Stimulated activated memory B cell treated with anti-CD40 and anti-IgM and Interleukin-4, amounts not matched to agents 10 μg/mL and 1 μg/mL and 100 μg/mL, for 72 hours (primary cell): Measurements from ENCODE around the gene WNT10A.

ENCODE experiments used
- ATAC-seq: fragments of 150-1000 bp; cut with Tn5 transposase; 2 replicates; pipeline ENCODE4 v1.10.0; 2021
- H3K27ac Mint-ChIP-seq: one replicate; pipeline ENCODE4 v1.8.0; 2022; ENCODE audit warnings: mild to moderate bottlenecking, mixed read lengths
- H3K27me3 Mint-ChIP-seq: one replicate; pipeline ENCODE4 v1.8.0; 2022; ENCODE audit warnings: mixed read lengths
- H3K36me3 Mint-ChIP-seq: one replicate; pipeline ENCODE4 v1.8.0; 2022; ENCODE audit warnings: mixed read lengths
- H3K4me1 Mint-ChIP-seq: one replicate; pipeline ENCODE4 v1.8.0; 2022; ENCODE audit warnings: mixed read lengths
- H3K4me3 Mint-ChIP-seq: one replicate; pipeline ENCODE4 v1.8.0; 2022; ENCODE audit warnings: mild to moderate bottlenecking, moderate library complexity, mixed read lengths
- H3K9me3 Mint-ChIP-seq: one replicate; pipeline ENCODE4 v1.8.0; 2022; ENCODE audit warnings: mixed read lengths

The WNT10A gene

DNA sequence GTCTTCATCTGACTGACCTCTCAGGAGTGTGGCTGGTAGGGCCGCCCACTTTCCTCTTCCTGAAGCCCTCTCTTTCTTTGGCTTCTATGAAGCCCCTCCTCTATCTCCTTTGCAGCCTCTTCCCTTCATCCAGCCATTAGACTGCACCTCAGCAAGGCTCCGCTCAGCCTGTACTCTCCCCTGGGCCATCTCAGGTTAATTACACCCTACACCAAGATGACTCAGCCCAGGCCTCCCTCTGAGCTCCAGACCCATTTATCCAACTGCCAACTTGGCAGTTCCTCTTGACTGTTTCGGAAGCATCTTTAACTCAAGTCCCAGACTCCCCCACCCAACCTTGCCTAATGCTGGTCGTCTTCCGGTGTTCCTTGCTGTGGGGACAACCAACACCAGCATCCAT, 26.9 kb upstream of the WNT10A start:
- no peaks in the 10 kb centered on the region for H3K9me3 Mint-ChIP-seq
- no peak overlapping the region for H3K4me3 Mint-ChIP-seq
- no peak for ATAC-seq
- H3K4me1 Mint-ChIP-seq = peaks cover 10% of the 10 kb centered on the region
- no peaks in the 10 kb centered on the region for H3K36me3 Mint-ChIP-seq
- no peak overlapping the region for H3K27ac Mint-ChIP-seq
- H3K27me3 Mint-ChIP-seq = peaks cover 73% of the 10 kb centered on the region

DNA sequence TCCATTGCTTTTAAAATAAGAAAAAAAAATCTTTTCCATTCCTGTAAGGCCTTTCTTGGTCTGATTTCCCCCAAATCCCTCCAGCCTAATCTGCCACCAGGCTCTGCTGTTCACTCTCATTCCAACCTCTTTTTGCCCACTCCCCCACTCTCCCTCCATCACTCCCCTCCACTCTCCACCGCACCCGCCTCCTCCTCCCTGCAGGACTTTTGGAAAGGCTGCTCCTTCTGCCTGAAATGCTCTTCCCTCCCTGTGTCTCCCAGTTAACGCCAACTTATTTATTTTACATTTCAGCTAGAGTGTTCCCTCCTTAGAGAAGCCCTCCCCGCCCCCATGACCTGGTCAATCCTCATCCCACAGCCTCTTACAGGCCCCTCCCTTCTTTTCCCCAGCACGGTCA, 25.8 kb upstream of the WNT10A start:
- H3K9me3 Mint-ChIP-seq = no peaks in the 10 kb centered on the region
- no peak overlapping the region for H3K4me3 Mint-ChIP-seq
- peaks cover 84% of the 10 kb centered on the region for H3K27me3 Mint-ChIP-seq
- no peak for ATAC-seq
- no peak overlapping the region for H3K27ac Mint-ChIP-seq
- H3K4me1 Mint-ChIP-seq = peaks cover 14% of the 10 kb centered on the region
- no peaks in the 10 kb centered on the region for H3K36me3 Mint-ChIP-seq

DNA sequence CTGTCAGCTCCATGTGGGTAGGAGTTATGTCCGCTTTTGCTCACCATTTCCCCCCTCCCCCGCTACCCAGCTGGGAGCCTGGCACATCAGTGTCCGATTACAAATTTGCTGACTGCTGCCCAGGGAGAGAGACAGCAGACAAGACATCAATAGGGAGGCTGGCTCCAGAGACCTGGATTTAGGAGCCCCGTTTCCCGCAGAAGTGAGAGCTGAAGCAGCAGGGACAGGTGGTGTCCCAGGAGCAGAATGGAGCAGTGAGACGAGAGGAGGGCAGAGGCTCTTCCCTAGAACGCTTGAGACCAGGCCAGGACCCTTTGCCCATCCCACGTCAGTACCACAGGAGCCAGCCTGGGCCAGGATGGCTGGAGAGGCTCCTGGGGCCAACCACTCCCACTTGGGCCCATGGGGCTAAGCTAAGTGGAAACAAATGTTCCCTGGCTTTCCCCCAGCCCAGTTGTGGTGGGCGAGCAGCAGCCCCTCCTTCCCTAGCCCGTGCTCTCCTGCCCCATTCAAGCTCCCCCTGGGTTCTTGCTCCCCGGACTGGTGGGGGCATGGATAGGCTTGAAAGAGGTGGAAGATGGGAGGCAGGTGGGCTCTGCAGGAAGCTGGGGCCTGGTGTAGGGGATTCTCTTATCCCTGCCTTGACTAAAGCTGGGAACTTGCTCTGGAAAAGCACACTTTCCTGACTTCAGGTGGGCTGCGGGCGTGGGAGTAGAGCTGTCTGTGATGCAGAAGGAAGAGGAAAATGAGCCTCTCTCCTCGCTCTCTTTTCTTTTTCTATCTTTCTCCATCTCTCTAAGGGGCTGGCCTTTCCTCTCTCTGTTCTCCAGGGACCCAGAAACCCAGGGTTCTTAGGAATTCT, 25.1 kb upstream of the WNT10A start:
- no peaks in the 10 kb centered on the region for H3K36me3 Mint-ChIP-seq
- ATAC-seq = no peak
- peaks cover 88% of the 10 kb centered on the region for H3K27me3 Mint-ChIP-seq
- H3K4me1 Mint-ChIP-seq = peaks cover 21% of the 10 kb centered on the region
- no peaks in the 10 kb centered on the region for H3K9me3 Mint-ChIP-seq
- no peak overlapping the region for H3K27ac Mint-ChIP-seq
- H3K4me3 Mint-ChIP-seq = no peak overlapping the region

DNA sequence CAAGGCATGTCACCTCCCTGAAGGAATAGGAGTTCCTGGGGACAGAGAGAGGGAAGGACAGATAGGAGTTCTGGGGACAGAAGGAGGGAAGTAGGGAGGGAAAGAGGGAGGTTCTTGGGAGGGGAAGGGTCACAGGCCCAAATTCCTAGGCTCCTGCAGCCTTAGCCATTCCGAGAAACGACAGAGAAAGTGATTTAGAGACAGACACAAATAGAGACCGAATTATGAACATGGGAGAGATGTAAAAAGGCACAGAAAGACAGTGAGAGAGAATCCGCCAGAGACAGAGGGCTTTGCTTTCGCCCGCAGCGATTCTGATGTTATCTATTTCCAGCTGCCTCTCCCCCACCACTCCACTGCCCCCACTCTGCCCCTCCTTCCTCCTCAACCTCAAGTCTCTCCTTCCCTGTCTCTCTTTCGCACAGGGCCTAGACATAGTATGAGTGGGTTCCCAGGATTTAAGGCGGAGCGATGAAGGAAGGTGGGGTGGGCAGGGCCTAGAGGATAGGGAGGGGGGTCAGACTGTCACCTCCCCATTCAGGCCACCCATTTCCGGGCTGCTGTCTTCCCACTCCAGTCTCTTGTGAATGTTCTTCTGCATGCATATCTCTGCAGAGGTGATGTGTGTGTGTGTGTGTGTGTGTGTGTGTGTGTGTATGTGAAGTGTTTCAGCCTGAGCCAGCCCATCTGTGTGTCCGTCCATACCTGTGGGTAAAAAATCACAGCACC, 24.3 kb upstream of the WNT10A start:
- Mint-ChIP-seq H3K4me1 (peaks cover 29% of the 10 kb centered on the region), H3K4me3 (no peak overlapping the region), H3K9me3 (no peaks in the 10 kb centered on the region), H3K27me3 (peaks cover 88% of the 10 kb centered on the region), H3K27ac (no peak overlapping the region), H3K36me3 (no peaks in the 10 kb centered on the region)
- ATAC-seq = no peak

DNA sequence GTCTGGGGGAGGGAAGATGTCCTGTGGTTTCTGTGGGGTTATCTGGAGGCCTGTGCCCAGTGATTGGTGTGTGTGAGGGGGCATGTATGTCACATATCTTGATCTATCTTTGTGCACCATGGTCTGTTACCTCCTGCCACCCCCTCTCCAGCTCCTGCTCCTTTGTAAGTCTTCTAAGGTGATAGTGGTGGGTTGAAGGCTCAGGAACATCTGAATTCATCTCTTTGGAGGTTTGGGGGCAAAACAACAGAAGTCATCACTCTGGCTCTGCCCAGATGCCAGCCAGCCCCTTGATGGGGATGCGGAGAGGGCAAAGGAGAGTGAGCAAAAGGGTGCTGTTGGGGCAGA, 23.8 kb upstream of the WNT10A start:
- H3K9me3 Mint-ChIP-seq = no peaks in the 10 kb centered on the region
- H3K27ac Mint-ChIP-seq = no peak overlapping the region
- no peaks in the 10 kb centered on the region for H3K36me3 Mint-ChIP-seq
- no peak overlapping the region for H3K4me3 Mint-ChIP-seq
- no peak for ATAC-seq
- peaks cover 91% of the 10 kb centered on the region for H3K27me3 Mint-ChIP-seq
- H3K4me1 Mint-ChIP-seq = peaks cover 34% of the 10 kb centered on the region

DNA sequence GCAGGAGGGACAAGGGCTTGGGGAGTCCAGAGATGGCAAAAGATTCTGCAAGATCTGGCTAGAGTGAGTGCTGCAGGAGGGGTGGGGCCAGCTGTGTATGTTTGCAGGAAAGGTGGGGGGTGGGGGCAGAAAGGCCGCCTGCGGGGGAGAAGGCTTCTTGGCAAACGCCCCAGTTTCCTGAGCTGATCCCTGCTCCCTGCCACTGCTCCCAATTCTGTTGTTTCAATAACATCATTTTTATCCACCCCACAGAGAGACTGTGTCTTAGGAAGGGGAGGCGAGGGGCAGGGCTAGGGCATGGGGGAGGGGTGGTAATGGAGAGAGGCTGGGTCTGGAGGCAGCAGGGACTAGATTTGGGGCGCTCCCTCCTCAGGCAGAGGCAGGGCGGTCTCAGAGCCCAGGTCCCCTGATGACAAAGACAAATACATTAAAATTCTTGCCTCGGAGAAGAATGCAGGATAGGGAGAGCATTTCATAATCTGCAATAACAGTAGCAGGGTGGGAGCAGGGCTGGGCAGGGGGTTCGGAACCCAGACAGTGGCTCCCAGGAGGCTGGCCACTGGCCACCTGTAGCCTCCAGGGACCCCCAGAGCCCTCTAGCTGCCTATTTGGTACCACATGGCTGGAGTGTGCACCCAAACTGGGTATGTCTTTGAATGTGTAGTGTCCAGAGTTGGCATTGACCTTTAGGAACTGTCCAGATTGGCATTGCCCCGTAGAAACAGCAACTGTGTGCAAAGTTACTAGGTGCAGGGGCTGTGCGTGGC, 23.1 kb upstream of the WNT10A start:
- Mint-ChIP-seq H3K27me3 (peaks cover 97% of the 10 kb centered on the region), H3K27ac (no peak overlapping the region)
- no peak for ATAC-seq

DNA sequence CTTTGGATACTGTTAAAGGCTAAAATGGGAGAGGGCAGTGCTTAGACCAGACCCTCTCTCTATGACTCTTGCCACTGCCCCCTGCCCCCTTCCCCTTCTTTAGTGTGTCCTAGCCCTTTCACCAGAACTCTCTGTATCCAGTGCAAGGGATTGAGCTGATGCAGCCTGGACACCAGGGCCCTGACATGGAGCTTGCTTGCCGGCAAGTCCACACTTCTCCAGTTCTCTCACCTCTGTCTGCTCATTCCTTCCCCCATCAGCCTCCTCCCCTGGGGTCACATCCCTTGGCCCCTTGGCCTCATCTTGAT, 22.6 kb upstream of the WNT10A start:
- Mint-ChIP-seq H3K36me3 (no peaks in the 10 kb centered on the region), H3K27ac (no peak overlapping the region), H3K4me3 (no peak overlapping the region), H3K9me3 (no peaks in the 10 kb centered on the region), H3K4me1 (peaks cover 30% of the 10 kb centered on the region), H3K27me3 (peaks cover 99% of the 10 kb centered on the region)
- ATAC-seq = no peak

More for the DNA sequence above, 23.1 kb upstream of the WNT10A start:
- Mint-ChIP-seq H3K4me3 (no peak overlapping the region), H3K36me3 (no peaks in the 10 kb centered on the region), H3K9me3 (no peaks in the 10 kb centered on the region), H3K4me1 (peaks cover 35% of the 10 kb centered on the region)

DNA sequence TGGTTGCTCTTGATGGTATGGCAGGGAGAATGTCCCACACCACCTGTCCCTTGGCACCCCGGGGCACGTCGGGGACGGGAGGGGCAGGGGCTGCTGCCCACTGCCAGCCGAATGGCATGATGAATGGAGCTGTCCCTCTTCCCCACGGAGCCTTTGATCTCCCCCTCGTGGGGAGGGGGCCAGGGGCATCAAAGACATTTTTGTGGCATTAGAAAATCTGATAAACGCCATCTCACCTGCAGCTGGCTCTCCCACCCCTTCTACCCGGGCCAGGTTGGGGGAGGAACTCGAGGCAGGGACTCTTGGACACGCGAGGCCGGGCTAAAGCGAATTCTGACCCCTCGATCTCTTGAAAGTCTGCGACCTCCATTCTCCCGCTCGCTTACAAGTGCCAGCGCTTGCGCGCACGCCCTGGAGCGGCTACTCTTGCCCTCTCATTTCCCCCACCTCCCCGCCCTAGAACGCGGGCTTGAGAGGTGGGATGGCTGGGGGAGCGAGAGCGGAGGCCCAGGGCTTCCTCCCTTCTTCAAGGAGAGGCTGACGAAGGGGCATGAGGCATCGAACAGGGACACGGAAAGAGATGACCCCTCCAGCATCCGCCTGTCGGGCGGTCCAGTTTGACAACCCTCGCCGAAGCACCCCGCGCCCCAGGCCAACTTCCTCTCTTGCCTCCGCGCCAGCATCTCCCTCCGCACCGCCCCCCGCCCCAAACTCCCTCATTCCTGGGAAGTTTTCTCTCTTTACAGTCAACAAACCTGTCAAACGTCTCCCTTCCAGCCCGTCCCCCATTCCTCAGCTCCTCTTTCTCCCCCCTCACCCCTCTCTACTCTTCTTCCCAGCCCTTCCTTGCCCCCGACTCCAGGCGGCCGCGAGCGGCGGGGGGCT, 21.7 kb upstream of the WNT10A start:
- Mint-ChIP-seq H3K27me3 (peaks cover 99% of the 10 kb centered on the region), H3K9me3 (no peaks in the 10 kb centered on the region), H3K36me3 (no peaks in the 10 kb centered on the region), H3K4me3 (peak overlapping the region; percentile 61), H3K27ac (no peak overlapping the region), H3K4me1 (peaks cover 25% of the 10 kb centered on the region)
- peak; percentile 10 for ATAC-seq

DNA sequence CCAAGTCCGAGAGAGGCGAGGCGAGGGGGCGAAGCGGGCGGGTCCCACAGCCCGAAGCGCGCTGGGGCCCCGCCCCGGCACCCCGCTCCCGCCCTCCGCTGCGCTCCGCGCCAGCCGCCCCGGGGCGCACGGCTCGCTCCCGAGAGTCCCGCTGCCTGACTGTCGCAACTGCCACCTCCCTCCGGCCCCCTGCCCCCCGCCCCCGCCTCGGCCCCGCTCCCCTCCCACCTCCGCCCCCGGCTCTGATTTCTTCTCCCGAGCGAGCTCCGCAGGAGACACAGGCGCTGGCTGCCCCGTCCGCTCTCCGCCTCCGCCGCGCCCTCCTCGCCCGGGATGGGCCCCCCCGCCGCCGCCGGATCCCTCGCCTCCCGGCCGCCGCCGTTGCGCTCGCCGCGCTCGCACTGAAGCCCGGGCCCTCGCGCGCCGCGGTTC, 21.1 kb upstream of the WNT10A start, which contains the start of gene WNT6:
TSS of gene WNT6 (plus strand) at position 250 of the 432 bp plus-strand sequence. CDS start 233 bp downstream, outside the sequence.
- H3K4me3 Mint-ChIP-seq = peak within 1 kb of the TSS; percentile 69
- H3K27ac Mint-ChIP-seq = no peak within 1 kb of the TSS
- H3K36me3 Mint-ChIP-seq = no peaks in the 10 kb centered on the region
- peaks cover 25% of the 10 kb centered on the region for H3K4me1 Mint-ChIP-seq
- peaks cover 99% of the 10 kb centered on the region for H3K27me3 Mint-ChIP-seq
- no peak for ATAC-seq
- no peaks in the 10 kb centered on the region for H3K9me3 Mint-ChIP-seq

DNA sequence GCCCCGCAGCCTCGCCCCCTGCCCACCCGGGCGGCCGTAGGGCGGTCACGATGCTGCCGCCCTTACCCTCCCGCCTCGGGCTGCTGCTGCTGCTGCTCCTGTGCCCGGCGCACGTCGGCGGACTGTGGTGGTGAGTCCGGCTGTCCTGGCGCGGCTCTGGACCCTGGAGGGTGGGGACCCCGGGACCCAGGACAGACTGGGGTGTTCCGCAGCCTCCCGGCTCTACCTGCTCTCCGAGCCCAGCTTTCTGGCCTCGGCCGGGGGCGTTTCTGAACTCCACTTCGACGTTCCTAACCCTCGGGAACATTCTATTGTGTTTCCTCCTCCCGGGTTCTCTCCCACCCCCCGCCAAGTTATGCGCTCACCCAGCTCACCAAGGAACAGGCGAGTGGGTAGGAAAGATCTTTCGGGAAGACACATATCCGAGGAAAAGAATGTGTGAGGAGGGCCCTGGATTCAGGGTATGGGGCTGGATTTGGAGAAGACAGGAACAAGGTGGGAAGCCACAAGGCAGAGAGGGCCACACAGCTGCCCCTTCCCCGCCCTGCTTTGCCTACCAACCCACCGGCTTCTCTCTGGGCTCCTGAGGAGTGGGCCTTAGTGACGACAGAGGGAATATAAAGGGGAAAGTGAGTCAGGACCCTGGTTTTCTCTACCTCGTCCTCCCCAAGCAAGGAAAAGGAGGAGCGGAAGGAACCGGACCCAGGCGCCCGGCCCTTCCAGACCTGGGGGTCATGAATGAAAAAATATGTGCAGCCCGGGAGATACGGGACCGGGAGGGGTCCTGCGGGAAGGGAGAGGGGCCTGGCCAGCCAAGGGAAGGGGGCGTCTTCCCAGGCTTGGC, 20.4 kb upstream of the WNT10A start:
- H3K4me3 Mint-ChIP-seq = peak overlapping the region; percentile 69
- peaks cover 99% of the 10 kb centered on the region for H3K27me3 Mint-ChIP-seq

DNA sequence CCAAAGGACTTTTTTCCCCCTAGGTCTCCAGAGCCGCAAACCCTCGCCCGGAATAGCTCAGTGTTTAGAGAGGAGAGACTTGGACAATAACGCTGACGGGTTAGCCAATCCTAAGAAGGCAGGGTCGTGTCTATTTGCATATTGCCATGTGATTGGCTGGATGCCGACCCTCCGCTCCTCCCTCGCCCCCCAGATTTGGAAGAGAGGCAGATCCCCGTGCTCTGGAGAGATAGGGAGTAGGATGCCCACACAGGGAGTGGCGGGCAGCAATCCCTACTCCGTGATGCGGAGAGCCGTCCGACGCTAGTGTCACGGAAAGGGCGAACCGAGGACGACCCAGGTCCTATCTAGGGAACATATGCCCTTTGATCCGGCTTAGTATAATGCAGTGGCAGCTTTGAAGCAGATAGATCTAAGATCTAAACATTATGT, 19.7 kb upstream of the WNT10A start:
- no peak overlapping the region for H3K4me3 Mint-ChIP-seq
- ATAC-seq = no peak

More for the DNA sequence above, 20.4 kb upstream of the WNT10A start:
- no peak for ATAC-seq
- H3K36me3 Mint-ChIP-seq = no peaks in the 10 kb centered on the region
- H3K4me1 Mint-ChIP-seq = peaks cover 25% of the 10 kb centered on the region
- H3K27ac Mint-ChIP-seq = no peak overlapping the region
- H3K9me3 Mint-ChIP-seq = no peaks in the 10 kb centered on the region

DNA sequence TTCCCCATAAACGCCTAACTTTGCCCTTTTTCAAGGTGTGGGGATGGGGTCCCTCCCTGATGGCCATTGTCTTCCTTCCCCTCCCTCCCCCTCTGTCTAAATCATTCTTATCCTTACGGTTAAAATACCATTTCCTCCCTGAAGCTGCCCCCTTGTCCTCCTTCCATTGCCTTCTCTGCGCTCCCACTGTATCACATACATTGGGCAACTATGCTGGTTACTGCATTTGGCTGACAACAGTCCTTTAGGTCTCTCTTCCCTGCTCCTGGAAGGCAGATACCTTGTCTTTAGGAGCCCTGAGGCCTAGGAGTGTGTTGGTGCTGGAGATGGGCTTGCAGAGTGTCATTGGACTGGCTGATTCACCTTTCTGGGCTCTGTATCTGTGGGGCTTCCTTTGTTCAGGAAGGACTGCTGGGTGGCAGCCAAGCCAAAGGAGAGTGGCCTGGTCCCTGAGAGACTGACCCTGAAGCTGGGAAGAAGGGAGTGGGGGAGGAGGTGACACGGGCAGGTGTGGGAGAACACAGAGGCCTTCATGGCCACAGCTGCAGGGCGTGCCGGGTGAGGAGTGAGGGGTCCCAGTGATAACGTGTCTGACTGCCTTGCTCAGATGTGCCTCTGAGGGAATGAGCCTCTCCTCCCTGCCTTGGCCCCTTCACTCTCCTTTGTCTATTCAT, 18.9 kb upstream of the WNT10A start:
- peaks cover 93% of the 10 kb centered on the region for H3K27me3 Mint-ChIP-seq
- H3K36me3 Mint-ChIP-seq = no peaks in the 10 kb centered on the region
- H3K27ac Mint-ChIP-seq = no peak overlapping the region
- no peak for ATAC-seq
- peaks cover 25% of the 10 kb centered on the region for H3K4me1 Mint-ChIP-seq
- no peak overlapping the region for H3K4me3 Mint-ChIP-seq
- no peaks in the 10 kb centered on the region for H3K9me3 Mint-ChIP-seq

More for the DNA sequence above, 19.7 kb upstream of the WNT10A start:
- Mint-ChIP-seq H3K4me1 (peaks cover 25% of the 10 kb centered on the region), H3K27ac (no peak overlapping the region), H3K36me3 (no peaks in the 10 kb centered on the region), H3K9me3 (no peaks in the 10 kb centered on the region), H3K27me3 (peaks cover 99% of the 10 kb centered on the region)

DNA sequence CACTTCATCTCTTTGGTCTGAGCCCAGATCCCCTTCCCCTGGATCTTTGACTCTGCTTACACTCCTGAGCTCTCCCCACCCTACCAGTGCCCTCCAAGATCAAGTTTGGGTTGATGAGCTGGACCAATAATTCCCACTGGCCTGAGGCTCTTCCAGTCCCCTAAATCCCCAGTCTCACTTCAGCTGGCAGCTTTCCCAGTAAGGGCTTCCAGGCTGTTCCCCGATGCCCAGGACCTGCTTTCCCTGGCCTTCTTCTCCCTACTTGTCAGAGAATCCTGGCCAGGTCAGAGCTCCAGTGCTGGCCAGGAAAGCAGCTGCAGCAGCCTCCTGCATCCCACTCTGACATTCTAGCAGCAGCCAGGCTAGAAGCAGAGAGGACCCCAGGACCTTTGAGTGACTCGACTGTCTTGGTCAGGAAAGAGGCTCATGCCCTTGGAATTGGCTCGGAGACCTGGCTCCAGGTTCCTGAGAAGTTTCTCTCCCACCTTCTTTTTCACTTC, 17.6 kb upstream of the WNT10A start:
- Mint-ChIP-seq H3K9me3 (no peaks in the 10 kb centered on the region), H3K36me3 (no peaks in the 10 kb centered on the region), H3K27ac (no peak overlapping the region), H3K4me1 (peaks cover 25% of the 10 kb centered on the region), H3K4me3 (no peak overlapping the region), H3K27me3 (peaks cover 80% of the 10 kb centered on the region)
- no peak for ATAC-seq
